ENCODE results near the gene DEDD.

The DEDD gene

DNA sequence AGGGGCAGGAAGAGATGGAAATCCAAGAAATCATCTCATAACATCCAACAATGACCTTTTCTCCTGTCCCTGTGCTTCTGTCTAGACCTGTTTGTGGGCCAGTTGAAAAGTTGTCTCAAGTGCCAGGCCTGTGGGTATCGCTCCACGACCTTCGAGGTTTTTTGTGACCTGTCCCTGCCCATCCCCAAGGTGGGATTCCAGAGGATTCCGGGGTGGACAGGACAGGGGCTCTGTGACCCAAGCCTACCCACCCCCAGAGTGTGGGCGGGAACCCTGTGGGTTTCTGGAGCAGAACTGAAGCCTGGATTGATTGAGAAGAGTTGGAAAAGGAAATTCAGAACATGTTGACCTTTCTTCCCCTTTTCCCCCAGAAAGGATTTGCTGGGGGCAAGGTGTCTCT lies 31.3 kb upstream of the DEDD start:
- DNase-seq (ENCODE audit: low read depth), result no peak

GRCh38 chr1:161162806-161163205 lies 30.3 kb upstream of the DEDD start:
- no peak for DNase-seq (ENCODE audit: low read depth)

- DNase-seq (ENCODE audit: low read depth), result no peak
Measured at GRCh38 chr1:161162052-161162451, 29.6 kb upstream of the DEDD start.

DNA sequence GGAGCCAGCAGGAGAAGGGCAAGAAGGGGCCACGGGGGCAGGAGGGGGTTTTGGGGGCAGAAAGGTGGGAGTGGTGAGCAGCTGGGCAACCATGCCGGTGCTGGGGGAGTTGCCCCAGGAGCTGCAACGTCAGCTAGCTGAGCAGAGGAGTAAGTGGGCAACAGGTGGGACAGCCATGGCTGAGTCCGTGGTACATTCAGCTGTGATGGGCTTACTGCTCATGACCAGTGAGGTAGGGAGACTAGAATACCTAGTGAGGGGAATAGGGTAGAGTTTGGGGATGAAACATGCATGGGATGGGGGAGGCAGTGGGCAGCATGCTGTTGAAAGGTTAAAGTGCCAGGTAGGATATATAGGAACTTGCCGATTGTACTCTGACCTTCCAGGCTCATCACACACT lies 29.2 kb upstream of the DEDD start:
- DNase-seq (ENCODE audit: low read depth), result no peak

GRCh38 chr1:161160671-161161145 lies 28.2 kb upstream of the DEDD start:
- DNase-seq (ENCODE audit: low read depth), result no peak

GRCh38 chr1:161159913-161160243 lies 27.4 kb upstream of the DEDD start:
- DNase-seq (ENCODE audit: low read depth), result no peak

GRCh38 chr1:161159087-161159912 lies 26.8 kb upstream of the DEDD start, which contains the start of gene USP21:
Gene USP21, plus strand, starts transcription at chr1:161159500. Its CDS starts 1,141 bp downstream, at chr1:161160641.
- peak; percentile 49 for DNase-seq (ENCODE audit: low read depth)

DNA sequence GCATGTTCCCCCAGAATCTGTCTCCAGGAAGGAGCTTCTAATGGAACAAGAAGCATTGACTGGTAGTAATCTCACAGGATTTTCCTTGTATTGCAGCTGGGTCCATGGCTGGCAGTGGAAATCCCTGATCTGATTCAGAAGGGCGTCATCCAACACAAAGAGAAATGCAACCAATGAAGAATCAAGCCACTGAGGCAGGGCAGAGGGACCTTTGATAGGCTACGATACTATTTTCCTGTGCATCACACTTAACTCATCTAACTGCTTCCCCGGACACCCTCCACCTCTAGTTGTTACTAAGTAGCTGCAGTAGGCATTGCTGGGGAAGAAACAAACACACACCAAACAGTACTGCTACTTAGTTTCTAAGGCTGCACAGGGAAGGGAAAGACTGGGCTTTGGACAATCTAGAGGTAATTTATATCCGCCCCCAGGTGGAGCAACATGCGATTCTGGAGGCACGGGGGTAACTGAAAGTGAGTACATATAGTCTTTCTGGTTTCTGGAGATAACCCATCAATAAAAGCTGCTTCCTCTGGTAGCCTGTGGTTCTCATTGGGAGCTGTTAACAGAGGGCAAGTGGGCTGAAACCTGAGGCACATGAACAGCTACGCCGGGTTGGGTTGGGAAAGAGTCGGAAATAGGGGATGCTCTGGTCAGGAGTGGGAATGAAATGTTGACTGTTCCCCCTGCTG lies 26.0 kb upstream of the DEDD start:
- no peak for DNase-seq (ENCODE audit: low read depth)

DNA sequence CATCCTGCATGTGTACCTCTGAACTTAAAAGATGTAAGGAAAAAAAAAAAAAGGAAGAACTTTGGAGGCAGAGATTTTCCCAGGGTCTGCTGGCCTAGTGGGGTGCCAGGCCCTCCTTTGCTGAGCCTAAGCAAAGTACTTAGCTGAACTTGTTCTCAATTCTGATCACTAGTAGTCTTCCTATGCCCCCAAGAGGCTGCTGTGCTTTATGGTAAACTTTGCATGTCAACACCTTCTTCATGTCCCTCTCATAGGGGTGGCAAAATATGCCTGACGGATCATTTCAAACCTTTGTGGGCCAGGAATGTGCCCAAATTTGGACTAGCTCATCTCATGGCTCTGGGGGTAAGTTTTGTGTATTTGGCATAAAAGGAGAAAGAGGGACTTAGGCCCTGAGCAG lies 25.4 kb upstream of the DEDD start:
- DNase-seq (ENCODE audit: low read depth), result no peak

DNA sequence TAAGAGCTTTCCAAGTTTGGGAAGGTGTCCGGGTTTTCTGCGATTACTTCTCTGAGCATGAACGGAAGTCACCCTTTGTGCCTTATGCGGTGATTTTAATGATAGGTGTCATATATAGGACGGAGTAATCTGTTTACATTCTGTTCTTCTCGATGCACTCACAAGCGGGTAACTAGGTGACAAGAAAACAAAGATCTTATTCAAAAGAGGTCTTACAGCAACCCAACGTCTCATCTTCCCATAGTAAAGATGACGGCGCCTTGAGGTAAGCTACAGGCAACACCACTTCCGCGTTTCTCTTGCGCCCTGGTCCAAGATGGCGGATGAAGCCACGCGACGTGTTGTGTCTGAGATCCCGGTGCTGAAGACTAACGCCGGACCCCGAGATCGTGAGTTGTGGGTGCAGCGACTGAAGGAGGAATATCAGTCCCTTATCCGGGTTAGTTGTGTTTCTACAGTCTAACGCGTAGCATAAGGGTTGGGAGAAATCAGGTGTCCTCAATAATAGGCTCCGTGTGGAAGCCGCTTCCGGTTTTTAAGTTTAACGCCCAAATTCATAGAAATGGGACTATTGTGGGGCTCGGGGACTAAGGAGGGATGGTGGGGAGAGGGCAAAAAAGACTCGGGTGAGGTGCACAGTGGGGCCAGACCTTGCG lies 21.3 kb upstream of the DEDD start, which contains the start of gene UFC1:
Gene UFC1, plus strand, starts transcription at position 297 of the 656 bp plus-strand sequence. Its CDS starts 20 bp downstream, at position 317.
- peak; percentile 84 for DNase-seq (ENCODE audit: low read depth)

DNA sequence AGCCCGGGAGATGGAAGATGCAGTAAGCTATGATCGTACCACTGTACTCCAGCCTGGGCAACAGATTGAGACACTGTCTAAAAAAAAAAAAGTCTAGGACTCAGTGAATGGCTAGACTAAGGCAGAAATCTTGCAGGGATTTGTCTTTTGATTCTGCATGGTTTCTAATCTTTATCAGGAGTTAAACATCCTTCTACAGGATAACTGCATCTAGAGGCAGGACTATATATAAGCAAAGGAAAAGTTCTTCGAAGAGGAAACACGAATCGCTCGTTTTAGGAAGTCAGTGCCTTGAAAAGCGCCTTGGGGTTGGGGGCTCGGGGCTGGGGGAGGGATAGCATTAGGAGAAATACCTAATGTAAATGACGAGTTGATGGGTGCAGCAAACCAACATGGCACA lies 20.7 kb upstream of the DEDD start:
- no peak for DNase-seq (ENCODE audit: low read depth)

GRCh38 chr1:161145832-161146231 lies 13.4 kb upstream of the DEDD start:
- no peak for DNase-seq (ENCODE audit: low read depth)

DNA sequence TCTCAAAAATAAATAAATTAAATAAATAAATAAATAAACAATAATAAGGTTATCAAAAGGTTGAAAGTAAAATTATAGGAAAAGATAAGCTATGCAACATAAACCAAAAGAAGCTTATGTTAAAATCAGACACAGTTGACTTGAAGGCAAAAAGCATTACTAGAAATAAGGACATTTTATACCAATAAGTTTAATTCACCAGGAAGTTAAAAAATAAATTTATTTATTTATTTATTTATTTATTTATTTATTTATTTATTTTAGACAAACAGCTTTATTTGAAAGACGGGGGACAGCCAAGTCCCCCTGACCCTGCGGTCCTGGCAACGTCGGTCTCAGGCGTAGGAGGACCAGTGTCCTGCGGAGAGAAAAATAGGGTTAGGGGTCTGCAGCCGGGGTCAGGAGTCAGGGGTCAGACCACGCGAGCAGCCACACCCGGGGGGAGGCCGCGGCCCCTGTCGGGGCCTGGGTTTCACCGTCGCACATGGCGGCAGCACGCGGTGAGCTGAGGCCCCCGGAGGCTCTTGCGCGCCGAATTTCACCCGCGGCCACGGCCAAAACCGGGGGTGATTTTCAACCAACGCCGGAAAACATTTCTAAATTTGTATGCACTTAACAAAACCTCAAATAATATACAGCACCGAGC lies 8.4 kb upstream of the DEDD start:
- DNase-seq (ENCODE audit: low read depth), result no peak

DNA sequence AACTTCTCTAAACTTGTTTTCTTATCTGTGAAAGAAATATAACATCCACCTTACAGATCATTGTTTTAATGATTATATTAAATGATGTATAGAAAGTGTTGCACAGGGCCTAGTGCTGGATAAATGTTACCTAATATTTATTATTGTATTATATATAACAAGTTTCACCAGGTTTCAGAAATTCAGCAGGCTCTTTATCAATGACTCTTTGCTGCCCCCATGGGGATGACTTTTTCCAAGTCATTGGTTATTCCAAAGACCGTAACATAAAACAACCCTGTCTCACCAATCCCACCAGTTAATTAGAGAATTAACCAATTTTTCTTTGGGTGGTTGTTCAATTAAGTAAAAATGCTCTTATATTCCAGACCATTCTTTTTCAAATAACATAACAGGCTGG lies 7.3 kb upstream of the DEDD start:
- DNase-seq (ENCODE audit: low read depth), result no peak

DNA sequence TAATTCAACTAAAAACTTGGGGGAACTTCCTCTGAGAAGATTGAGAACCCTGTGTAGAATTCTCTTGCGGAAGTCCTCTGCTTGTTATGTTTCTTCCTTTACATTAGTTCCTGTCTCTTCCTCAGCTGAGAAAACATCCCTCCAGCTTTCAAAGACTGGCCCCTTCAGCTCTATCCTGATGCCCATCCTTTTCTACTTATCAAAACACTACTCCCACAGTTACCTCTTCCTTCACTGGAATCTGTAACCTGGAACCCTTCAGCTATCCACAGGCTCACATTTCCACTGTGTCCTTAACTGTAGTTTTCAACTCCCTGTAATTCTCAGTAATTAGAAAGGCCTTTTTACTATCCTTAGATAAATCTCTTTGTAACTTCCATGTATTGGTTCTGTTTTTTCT lies 6.0 kb upstream of the DEDD start:
- no peak for DNase-seq (ENCODE audit: low read depth)

DNA sequence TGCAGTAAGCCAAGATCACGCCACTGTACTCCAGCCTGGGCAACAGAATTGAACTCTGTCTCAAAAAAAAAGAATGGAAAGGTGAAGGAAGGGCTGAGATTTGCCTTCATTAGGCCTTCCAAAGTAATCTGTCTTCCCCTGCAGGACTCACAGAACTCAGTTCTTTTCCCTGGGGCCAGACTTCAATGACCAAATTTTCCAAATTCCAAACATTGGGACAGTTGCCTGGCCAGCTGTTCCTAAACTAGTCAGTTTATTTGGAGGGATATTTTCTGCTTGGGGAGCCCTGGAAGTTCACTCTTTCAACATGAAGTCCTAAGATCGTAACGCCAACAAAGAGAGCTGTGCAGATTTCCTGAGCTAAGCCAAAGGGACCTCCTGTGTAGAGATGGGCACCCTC lies 5.4 kb upstream of the DEDD start:
- DNase-seq (ENCODE audit: low read depth), result no peak

- DNase-seq (ENCODE audit: low read depth), result no peak
Measured at GRCh38 chr1:161133220-161133740, 813 bp upstream of the DEDD start.

DNA sequence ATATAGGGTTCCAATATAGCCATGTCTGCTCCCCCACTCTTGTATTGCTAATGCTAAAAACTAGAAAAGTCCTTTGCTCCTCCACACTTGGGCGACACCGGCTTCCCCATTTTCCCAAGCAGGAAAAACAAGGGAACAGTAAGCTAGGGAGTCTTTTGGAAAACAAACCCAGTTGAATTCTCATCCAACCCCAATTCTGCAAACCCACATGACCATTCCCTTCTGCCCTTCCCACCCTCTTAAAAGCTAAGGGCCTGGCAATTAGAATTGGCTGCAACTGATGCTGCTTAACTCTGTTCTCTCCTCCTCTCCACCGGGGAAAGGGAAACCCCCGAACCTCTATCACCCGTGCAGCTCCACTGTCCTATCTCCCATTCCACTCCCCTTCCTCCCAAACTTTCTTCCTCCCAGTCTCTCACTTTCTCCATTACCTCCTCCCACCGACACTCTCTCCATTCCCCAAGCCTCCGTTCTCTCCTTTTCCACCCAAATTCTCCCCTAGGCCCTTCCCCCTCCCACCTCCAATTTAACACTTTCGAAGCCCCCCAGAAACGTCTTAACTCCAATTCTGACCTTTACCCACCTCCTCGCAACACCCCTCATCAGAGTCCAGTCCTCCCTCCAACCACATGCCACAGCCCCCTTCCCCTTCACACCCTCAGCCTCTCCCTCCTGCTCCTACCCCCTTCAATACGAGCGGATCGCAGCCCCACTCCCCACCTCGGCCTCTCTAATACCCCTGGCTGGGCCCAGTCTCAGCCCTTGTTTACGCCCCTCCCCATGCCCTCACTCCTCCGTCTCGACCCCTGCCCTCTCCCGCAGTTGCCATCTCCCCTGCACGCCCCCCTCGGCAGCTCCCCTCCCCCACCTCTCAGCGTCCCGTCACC lies 701 bp downstream of the DEDD start:
- no peak for DNase-seq (ENCODE audit: low read depth)

- DNase-seq (ENCODE audit: low read depth), result no peak
Measured at GRCh38 chr1:161130266-161130665, 2.2 kb downstream of the DEDD start.

GRCh38 chr1:161128591-161129420 lies 3.7 kb downstream of the DEDD start:
- DNase-seq (ENCODE audit: low read depth), result no peak

Data from HS-5 (cell line).